IPS-18c (cell line): ENCODE data around the gene LRRC59.

ENCODE experiments used
- H3K4me3 ChIP-seq: 2 replicates; pipeline ENCODE4 v1.7.0; 2013; ENCODE audit warnings: low read depth, mild to moderate bottlenecking, low read length, moderate library complexity; ENCODE audit not compliant: insufficient read depth
- H3K9me3 ChIP-seq: one replicate; pipeline ENCODE4 v1.6.1; 2013; ENCODE audit warnings: mild to moderate bottlenecking, low read length, moderate library complexity; ENCODE audit not compliant: control insufficient read depth, insufficient read depth

Gene LRRC59

GRCh38 chr17:50356892-50357510 is 40.3 kb downstream of the LRRC59 start:
- Histone ChIP-seq H3K4me3 (no peak overlapping the region), H3K9me3 (peaks cover 2% of the 10 kb centered on the region)

DNA sequence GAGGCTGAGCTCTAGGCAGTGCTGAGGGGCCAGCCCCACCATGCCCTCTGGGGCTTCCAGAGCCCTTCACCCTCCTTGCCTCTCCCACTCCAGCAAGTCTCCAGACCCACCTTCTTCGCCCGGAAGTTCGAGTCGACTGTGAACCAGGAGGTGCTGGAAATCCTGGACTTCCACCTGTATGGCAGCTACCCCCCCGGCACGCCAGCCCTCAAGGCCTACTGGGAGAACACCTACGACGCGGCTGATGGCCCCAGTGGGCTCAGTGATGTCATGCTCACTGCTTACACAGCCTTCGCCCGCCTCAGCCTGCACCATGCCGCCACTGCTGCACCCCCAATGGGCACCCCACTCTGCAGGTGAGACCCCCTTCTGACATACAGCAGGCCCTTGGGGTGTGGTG is 40.9 kb downstream of the LRRC59 start:
- no peak overlapping the region for H3K4me3 ChIP-seq
- peaks cover 2% of the 10 kb centered on the region for H3K9me3 ChIP-seq

DNA sequence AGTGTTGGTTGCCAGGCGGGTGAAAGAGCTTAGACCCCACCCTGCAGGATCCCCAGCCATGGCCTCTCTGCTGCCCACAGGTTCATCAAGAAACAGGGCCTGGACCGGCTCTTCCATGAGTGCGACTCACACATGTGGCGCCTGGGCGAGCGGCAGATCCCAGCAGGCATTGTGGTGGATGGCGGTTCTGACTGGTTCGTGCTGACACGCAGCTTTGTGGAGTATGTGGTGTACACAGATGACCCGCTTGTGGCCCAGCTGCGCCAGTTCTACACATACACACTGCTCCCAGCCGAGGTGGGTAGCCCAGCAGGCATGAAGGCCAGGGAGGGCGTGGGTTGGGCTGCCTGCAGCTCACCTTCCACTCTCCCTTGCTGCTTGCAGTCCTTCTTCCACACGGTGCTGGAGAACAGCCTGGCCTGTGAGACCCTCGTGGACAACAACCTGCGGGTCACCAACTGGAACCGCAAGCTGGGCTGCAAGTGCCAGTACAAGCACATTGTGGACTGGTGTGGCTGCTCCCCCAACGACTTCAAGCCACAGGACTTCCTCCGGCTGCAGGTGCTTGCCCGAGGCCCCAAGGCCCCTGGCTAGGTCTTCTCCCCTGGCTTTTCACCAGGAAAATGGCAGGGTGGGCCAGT is 41.5 kb downstream of the LRRC59 start:
- Histone ChIP-seq H3K9me3 (peaks cover 2% of the 10 kb centered on the region), H3K4me3 (no peak overlapping the region)

GRCh38 chr17:50355336-50355700 is 42.0 kb downstream of the LRRC59 start:
- no peak overlapping the region for H3K4me3 ChIP-seq
- H3K9me3 ChIP-seq, result peaks cover 2% of the 10 kb centered on the region

DNA sequence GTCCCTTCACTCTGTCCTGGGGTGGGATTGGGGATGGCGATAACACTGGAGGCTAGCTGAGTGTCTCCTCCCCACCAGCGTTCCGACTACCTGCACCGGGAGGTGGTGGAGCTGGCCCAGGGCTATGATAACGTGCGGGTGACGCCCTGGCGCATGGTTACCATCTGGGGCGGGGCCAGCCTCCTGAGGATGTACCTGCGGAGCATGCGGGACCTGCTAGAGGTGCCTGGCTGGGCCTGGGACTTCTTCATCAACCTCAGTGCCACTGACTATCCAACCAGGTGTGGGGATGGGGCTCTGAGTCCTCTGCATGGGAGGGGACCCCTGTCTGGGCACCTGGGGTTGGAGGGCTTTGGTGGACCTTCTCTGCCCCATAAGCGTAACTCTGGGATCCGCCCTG is 42.5 kb downstream of the LRRC59 start:
- peaks cover 2% of the 10 kb centered on the region for H3K9me3 ChIP-seq
- H3K4me3 ChIP-seq, result no peak overlapping the region

DNA sequence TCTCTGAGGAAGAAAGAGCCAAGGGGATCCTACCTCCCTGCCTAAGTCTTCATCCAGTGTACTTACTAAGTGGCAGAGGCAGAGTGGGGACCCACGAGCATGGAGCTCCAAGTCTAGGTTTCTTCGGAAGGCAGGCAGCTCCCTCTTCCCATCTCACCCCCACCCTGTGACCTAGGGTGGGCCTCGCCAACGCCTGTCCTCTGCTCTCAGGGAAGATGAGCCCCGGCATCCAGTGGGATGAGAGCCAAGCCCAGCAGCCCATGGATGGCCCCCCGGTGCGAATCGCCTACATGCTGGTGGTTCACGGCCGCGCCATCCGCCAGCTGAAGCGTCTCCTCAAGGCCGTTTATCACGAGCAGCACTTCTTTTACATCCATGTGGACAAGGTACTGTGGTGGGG is 43.1 kb downstream of the LRRC59 start:
- H3K4me3 ChIP-seq, result no peak overlapping the region
- peaks cover 2% of the 10 kb centered on the region for H3K9me3 ChIP-seq

DNA sequence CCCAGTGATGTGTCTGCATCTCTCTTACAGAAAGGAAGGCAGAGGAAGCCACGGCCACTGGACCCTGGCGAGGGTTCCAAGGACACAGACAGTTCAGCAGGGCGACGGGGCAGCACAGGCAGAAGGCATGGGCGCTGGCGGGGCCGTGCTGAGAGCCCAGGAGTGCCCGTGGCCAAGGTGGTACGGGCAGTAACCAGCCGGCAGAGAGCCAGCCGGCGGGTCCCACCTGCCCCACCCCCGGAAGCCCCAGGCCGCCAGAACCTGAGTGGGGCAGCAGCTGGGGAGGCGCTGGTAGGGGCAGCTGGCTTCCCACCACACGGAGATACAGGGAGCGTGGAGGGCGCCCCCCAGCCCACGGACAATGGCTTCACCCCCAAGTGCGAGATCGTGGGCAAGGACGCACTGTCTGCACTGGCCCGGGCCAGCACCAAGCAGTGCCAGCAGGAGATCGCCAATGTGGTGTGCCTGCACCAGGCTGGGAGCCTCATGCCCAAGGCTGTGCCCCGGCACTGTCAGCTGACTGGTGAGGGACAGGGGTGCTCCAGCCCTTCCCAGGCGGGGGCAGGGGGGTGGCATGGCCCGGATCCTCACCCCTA is 43.6 kb downstream of the LRRC59 start:
- Histone ChIP-seq H3K4me3 (no peak overlapping the region), H3K9me3 (peaks cover 2% of the 10 kb centered on the region)

DNA sequence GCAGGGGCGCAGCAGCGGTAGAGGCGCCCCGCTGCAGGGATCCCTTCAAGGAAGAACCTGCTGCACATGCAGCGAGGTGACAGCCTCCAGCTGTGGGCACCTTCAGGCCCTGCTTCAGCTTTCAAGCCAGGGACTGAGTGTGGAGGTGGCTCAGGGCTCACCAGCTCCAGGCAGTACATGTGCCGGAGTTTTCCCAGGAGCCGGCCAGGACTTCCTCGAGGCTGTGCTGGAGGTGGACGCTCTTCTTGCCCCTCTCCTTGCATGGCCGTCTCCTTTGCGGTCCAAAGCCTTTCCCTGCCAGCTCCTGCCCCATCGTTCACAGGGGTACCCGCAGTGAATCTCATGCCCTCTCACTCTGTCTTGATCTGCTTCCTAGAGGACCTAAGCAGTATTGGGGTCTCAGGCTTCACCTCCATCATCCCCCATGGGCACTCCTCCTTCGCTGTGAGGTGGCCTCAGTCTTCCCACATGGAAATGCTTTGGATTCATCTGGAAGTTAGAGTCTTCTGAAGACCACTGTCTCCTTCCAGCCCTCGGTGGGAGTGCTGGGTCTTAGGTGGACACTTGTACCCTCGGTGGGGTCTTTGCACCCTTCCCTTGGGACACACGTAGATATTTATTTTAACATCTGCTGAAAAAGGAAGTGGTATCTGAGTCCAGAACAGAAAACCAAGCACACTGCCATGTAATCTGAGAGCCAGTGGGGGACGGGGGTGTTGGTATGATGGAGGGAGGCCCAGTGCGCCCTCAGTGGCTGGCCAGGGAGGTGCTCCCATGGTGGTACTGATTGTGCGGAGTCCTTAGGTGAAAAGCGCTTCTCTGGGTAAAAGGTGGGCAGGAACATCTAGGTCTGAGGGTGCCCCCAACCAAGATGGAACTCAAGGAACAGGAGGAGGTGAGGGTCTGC is 44.4 kb downstream of the LRRC59 start:
- H3K4me3 ChIP-seq, result no peak overlapping the region
- no peaks in the 10 kb centered on the region for H3K9me3 ChIP-seq

- Histone ChIP-seq H3K9me3 (no peaks in the 10 kb centered on the region), H3K4me3 (no peak overlapping the region)
Observed at GRCh38 chr17:50352072-50352692, 45.1 kb downstream of the LRRC59 start.

- no peak overlapping the region for H3K4me3 ChIP-seq
Observed at GRCh38 chr17:50350733-50351132, 46.6 kb downstream of the LRRC59 start.

DNA sequence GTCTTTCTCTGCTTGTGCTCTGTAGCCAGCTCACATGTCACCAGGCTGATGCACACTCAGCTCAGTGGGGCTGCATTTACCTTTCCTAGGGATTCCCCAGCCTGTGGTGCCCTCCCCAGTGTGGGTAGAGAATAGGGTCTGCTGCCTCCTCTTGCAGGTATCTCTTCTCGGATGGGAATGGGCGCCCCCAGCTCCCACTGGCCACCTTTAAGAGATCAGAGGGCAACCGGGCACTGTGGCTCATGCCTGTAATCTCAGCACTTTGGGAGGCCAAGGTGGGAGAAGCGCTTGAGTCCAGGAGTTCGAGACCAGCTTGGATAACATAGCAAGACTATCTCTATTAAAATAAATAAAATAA is 48.1 kb downstream of the LRRC59 start:
- Histone ChIP-seq H3K4me3 (no peak overlapping the region), H3K9me3 (no peaks in the 10 kb centered on the region)

More at GRCh38 chr17:50350733-50351132, 46.6 kb downstream of the LRRC59 start:
- H3K9me3 ChIP-seq, result no peaks in the 10 kb centered on the region

- H3K9me3 ChIP-seq, result no peaks in the 10 kb centered on the region
- no peak overlapping the region for H3K4me3 ChIP-seq
Observed at GRCh38 chr17:50348522-50349242, 48.6 kb downstream of the LRRC59 start.

- Histone ChIP-seq H3K9me3 (no peaks in the 10 kb centered on the region), H3K4me3 (peak overlapping the region; percentile 90)
Observed at GRCh38 chr17:50347894-50348291, 49.4 kb downstream of the LRRC59 start.

GRCh38 chr17:50347117-50347893 is 50.0 kb downstream of the LRRC59 start:
- Histone ChIP-seq H3K9me3 (no peaks in the 10 kb centered on the region), H3K4me3 (peak overlapping the region; percentile 90)

GRCh38 chr17:50346313-50347116 is 50.8 kb downstream of the LRRC59 start:
- Histone ChIP-seq H3K4me3 (peak overlapping the region; percentile 90), H3K9me3 (no peaks in the 10 kb centered on the region)
